HK-2 (cell line): ENCODE data around the gene TCF12.

Experiments used
- DNase-seq: peaks from one replicate; pipeline ENCODE4 v3.0.0-alpha.2; 2018; ENCODE audit not compliant: unreplicated experiment

TCF12 gene

GRCh38 chr15:57169643-57170042 lies 251.2 kb downstream of the TCF12 start:
- DNase-seq = no peak

- DNase-seq = no peak
Measured at GRCh38 chr15:57171426-57171825, 253.0 kb downstream of the TCF12 start.

GRCh38 chr15:57172925-57173324 lies 254.5 kb downstream of the TCF12 start:
- no peak for DNase-seq

DNA sequence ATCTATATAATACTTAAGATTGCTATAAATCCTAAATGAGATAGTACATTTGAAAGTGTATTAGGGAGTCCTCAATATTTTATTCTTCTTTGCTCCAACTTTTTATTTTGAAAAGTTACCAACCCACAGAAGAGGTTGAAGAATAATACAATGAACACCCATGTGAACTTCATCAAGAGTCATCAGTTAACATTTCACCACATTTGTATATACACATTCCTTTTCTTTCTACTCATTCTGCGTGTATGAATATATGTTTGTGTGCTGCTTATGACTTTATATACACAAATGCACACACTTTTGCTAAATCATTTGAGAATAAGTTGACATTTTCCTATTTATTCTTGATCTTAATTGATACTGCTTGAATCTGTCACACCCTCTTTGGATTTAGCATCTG lies 264.6 kb downstream of the TCF12 start:
- DNase-seq = no peak

DNA sequence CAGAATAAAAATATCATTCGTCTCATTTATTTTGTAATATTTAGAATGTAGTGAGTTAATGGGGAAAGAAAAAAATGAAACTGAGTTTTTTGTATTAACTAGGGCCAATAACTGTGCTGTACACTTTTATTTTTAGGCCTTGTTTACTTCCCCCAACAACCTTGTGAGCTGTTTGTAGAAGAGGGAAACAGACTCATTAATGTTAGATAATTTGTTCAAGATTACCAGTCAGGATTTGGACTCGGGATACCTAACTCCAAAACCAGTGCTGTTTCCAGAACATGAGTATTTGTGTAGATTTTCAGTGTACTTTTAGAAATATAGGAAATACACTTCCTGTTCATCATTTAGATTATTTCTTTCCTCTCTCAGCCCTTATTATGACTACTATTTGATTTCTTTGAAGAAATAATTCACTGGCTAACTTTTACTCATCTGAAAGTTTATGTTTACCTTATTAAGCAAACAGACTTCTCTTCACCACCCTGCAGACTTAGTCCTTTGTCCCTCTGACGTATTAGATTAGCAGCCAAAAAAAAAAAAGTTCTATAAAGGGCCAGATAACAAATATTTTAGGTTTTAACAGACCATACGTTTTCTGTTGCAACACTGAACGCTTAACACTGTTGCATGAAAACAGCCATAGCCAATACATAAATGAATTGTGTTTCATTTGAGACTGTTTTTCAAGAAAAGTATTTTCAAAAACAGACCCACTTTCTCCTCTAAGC lies 265.3 kb downstream of the TCF12 start:
- no peak for DNase-seq

GRCh38 chr15:57184502-57184901 lies 266.1 kb downstream of the TCF12 start:
- DNase-seq = no peak

DNA sequence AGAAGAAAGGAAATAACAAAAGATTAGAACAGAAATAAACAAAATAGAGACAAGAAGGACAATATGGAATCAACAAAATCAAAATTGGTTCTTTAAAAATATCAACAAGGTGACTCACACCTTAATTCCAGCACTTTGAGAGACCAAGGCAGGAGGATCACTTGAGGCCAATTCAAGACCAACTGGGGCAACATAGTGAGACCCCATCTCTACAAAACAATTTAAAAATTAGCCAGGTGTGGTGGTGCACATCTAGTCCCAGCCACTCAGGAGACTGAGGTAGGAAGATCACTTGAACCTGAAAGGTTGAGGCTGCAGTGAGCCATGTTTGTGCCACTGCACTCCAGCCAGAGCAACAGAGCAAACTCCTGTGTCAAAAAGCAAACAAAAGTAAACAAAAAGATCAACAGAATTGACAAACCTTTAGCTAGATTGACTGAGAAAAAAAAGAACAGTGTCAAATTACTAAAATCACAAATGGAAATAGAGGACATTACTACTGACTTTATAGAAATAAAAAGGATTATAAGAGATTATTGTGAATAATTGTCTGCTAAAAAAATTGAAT lies 267.1 kb downstream of the TCF12 start:
- DNase-seq = no peak

DNA sequence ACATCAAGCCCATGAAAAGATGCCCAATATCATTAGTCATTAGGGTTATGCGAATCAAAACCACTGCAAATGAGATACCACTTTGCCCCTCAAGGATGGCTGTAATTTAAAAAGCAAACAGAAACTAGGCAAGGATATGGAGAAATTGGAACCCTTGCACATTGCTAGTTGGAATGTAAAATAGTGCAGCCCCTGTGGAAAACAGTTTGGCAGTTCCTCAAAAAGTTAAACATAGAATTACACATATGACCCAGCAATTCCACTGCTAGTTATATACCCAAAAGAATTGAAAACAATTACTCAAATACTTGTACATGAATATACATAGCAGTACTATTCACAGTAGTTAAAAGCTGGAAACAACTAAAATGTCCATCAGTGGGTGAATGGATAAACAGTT lies 271.0 kb downstream of the TCF12 start:
- no peak for DNase-seq

- DNase-seq = no peak
Measured at GRCh38 chr15:57190208-57190607, 271.8 kb downstream of the TCF12 start.

DNA sequence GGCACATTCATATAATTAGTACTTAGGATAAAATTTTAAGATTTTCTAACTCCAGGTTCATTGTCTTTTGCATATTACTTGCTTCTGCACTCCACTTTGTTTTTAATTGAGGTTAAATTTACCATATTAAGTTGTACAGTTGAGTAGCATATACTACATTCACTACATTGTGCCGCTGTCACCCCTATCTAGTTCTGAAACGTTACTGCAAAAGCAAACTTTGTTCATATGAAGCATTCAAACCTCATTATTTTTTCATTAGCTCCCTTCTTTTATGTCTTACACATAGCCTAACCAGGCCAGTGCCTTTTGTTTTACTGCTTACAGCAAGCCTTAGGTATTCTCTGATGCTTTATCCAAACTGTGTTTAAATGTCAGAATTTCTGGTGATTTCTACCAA lies 274.7 kb downstream of the TCF12 start:
- DNase-seq = no peak

GRCh38 chr15:57195326-57195725 lies 276.9 kb downstream of the TCF12 start:
- DNase-seq = no peak

GRCh38 chr15:57196865-57197264 lies 278.4 kb downstream of the TCF12 start:
- DNase-seq = no peak

DNA sequence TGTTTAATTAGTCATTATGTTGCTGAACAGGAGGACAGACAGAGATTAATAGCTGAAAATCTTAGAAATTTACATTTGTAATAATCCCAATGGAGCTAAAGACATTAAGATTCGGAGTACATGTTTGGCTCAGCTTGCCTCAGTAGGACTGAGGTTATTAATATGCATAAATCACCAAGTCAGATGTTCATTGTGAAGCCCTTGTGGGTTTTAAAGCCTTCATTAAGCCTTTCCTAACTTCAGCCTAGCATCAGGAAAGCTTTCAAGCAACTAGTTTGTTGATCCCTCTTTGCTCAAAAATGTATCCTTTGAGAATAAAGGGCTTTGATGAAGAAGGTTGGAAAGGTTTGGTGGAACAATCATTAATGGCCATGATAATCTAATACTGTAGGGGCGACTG lies 279.7 kb downstream of the TCF12 start:
- DNase-seq = no peak

- no peak for DNase-seq
Measured at GRCh38 chr15:57198654-57199291, 280.3 kb downstream of the TCF12 start.

DNA sequence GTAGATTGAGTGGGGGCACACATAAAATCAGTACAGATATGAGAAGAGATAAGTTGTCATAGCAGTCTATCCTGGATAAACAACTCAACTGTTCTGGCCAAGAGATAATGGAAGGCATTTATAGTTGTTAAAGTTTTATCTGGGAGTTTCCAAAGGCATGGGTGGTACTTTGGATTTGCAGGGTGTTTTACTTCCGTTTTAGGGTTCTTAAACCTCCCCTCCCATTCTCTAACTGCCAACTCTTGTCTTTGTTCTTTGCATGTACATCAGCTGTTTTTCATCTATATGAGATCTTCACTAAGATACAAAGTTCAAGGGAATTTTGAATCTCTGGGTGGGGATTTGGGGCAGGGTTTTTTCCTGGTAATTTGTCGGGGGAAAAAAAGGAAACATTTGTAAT lies 283.1 kb downstream of the TCF12 start:
- DNase-seq = no peak

GRCh38 chr15:57203906-57204305 lies 285.5 kb downstream of the TCF12 start:
- no peak for DNase-seq

- DNase-seq = no peak
Measured at GRCh38 chr15:57205027-57205855, 286.8 kb downstream of the TCF12 start.

GRCh38 chr15:57205996-57206395 lies 287.6 kb downstream of the TCF12 start:
- DNase-seq = no peak

- no peak for DNase-seq
Measured at GRCh38 chr15:57213862-57214261, 295.4 kb downstream of the TCF12 start.

GRCh38 chr15:57215326-57215725 lies 296.9 kb downstream of the TCF12 start:
- DNase-seq = no peak

DNA sequence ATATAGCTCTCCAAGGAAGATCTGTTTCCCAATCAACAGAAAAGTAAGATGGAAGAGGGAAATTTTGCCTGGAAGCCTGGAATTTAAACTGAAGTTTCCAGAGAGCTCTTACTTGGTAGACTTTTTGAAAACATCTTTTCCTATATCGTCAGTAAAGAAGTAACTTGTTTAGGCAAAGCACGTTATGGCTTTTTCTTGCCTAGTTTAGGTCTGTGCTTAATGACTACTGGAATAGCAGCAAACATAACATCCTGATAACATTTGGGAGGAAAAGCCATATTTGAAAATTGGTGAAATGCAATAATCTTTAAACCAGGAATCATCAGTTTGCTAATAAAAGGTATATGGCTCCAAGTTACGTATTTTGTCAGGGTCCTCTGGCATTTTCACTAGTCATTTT lies 297.4 kb downstream of the TCF12 start:
- DNase-seq = no peak

DNA sequence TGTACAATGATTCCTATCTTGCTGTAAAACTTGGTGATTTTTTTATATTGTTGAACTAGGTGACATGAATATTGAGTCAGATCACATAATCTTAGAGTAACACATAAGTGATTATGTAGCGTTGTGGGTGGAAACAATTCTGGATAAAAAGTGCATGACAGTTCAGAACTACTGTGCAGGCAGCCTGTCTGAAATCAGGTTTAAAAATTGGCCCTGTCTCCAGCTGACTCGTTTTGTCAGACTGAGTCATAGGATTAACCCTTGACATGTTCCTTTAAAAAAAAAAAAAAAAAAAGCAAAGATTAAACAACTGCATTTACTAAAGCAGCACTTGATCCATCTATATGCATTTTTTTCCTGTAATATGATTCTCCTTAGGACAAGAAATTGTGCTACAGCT lies 297.8 kb downstream of the TCF12 start:
- no peak for DNase-seq
